CD4-positive, CD25-positive, alpha-beta regulatory T cell (primary cell): ENCODE data around the gene RECQL5. TPM values are rescaled to one million over a fixed set of nuclear protein-coding genes. Genes with fewer than 3 reads are reported as not detected.
"Not testable (repeated sequence)": the region's sequence is repeated elsewhere in the genome, so short reads cannot be mapped to it uniquely, and the experiment has no call there.

Experiments used
- ATAC-seq, 2 donors: fragments of 150-1000 bp; cut with Tn5 transposase; one replicate each; pipeline ENCODE4 v1.10.0; 2021; ENCODE audit warnings: low read depth in 2 of 2, moderate number of reproducible peaks in 2 of 2, moderate library complexity in 1 of 2
- DNase-seq, 3 donors: peaks; one replicate each; pipeline versions ENCODE4 v3.0.0 to v3.0.0-alpha.2; 2012 to 2022; ENCODE audit warnings: mixed read lengths in 1 of 3
- H3K27ac ChIP-seq: one replicate; pipeline ENCODE4 v1.7.0; 2013; ENCODE audit warnings: mild to moderate bottlenecking, low read length; ENCODE audit not compliant: insufficient read depth, poor library complexity, severe bottlenecking
- H3K27me3 ChIP-seq: one replicate; pipeline ENCODE4 v1.7.0; 2013; ENCODE audit warnings: low read length; ENCODE audit not compliant: control insufficient read depth, insufficient read depth
- H3K36me3 ChIP-seq: one replicate; pipeline ENCODE4 v1.7.0; 2013; ENCODE audit warnings: mild to moderate bottlenecking, low read length, moderate library complexity; ENCODE audit not compliant: control insufficient read depth, insufficient read depth
- H3K4me1 ChIP-seq: 2 replicates; pipeline ENCODE4 v1.7.0; 2013; ENCODE audit warnings: mild to moderate bottlenecking, low read length; ENCODE audit not compliant: insufficient read depth, control insufficient read depth, poor library complexity, severe bottlenecking
- H3K4me3 ChIP-seq: one replicate; pipeline ENCODE4 v1.7.0; 2013; ENCODE audit warnings: low read depth, mild to moderate bottlenecking, low read length, moderate library complexity
- H3K9me3 ChIP-seq, 2 experiments: 1 replicate in 1 of 2; 2 replicates in 1 of 2; pipeline ENCODE4 v1.7.0; 2013; ENCODE audit warnings: low read length in 2 of 2, mild to moderate bottlenecking in 1 of 2, moderate library complexity in 1 of 2; ENCODE audit not compliant: control insufficient read depth in 2 of 2
- H3K27ac Mint-ChIP-seq, 3 donors: one replicate each; pipeline ENCODE4 v1.8.0; 2020 to 2022; ENCODE audit warnings: mild to moderate bottlenecking in 3 of 3, mixed read lengths in 3 of 3, moderate library complexity in 2 of 3
- H3K27me3 Mint-ChIP-seq: one replicate; pipeline ENCODE4 v1.8.0; 2022; ENCODE audit warnings: mild to moderate bottlenecking, mixed read lengths
- H3K36me3 Mint-ChIP-seq: one replicate; pipeline ENCODE4 v1.8.0; 2020; ENCODE audit warnings: mixed read lengths
- H3K4me1 Mint-ChIP-seq, 4 donors: one replicate each; pipeline ENCODE4 v1.8.0; 2020 to 2022; ENCODE audit warnings: mixed read lengths in 4 of 4, mild to moderate bottlenecking in 1 of 4
- H3K4me3 Mint-ChIP-seq, 4 donors: one replicate each; pipeline ENCODE4 v1.8.0; 2020 to 2022; ENCODE audit warnings: mild to moderate bottlenecking in 4 of 4, mixed read lengths in 4 of 4, moderate library complexity in 3 of 4
- H3K9me3 Mint-ChIP-seq, 7 donors: one replicate each; pipeline ENCODE4 v1.8.0; 2020 to 2022; ENCODE audit warnings: mixed read lengths in 7 of 7, mild to moderate bottlenecking in 3 of 7, moderate library complexity in 2 of 7
- polyA plus RNA-seq, 4 donors: library from polyadenylated mRNA; unstranded; fragments of 300-500 nt; fragmentation: Illumina TruSeq; gene quantifications; one replicate each; pipeline ENCODE4 v1.2.3, GENCODE V29; 2021
- total RNA-seq: library from RNA; stranded (reverse); gene quantifications from one replicate; pipeline ENCODE4 v1.2.3, GENCODE V29; 2022

The RECQL5 gene
- total and polyA plus RNA-seq, 5 donors from 2014 or later: 8.7 to 25.5 (median 13.2) TPM

DNA sequence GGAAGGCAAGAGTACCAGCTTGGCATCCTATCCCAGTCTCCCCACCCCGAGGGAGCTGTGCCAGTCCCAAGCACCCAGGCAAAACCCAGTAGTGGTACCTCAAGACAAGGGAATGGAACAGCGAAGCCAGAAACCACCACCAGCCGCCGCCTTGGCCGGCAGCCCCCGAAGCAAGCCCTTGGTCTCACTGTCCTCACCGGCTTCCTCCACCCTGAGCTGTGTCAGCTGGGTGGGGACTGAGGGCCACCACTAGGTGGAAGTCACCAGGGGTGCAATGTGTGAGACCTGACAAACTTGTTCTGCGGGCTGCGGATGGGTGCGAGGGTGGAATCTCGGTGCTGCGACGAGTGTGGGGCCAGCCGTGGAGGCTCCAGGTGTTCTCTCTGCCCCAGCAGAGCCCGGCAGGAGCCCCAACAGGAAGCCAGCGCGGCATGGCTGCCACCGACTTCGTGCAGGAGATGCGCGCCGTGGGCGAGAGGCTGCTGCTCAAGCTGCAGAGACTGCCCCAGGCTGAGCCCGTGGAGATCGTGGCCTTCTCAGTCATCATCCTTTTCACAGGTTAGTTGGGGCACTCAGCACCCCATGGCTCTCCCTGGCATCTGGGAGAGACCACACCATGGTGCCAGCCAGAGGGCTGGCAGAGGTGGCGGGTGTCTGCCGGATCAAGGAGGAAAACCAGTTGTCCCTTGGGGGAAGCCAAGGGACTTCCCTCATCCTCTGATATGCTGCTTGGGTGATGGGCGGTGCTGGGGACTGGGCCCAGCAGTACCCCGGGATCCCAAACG is 27.0 kb downstream of the RECQL5 start:
- H3K9me3 Mint-ChIP-seq: peaks cover 0 to 1% (median 0%) of the 10 kb centered on the region in 7 donors
- H3K4me1 Mint-ChIP-seq: no peaks in the 10 kb centered on the region
- H3K27ac Mint-ChIP-seq: no peak overlapping the region
- DNase-seq (no peak), ATAC-seq (no peak)
- peaks cover 4% of the 10 kb centered on the region for H3K36me3 Mint-ChIP-seq
- Histone ChIP-seq H3K4me3 (no peak overlapping the region), H3K27ac (no peak overlapping the region), H3K27me3 (no peaks in the 10 kb centered on the region), H3K36me3 (no peaks in the 10 kb centered on the region), H3K9me3 (no peaks in the 10 kb centered on the region), H3K4me1 (no peaks in the 10 kb centered on the region)
- no peaks in the 10 kb centered on the region for H3K27me3 Mint-ChIP-seq
- no peak overlapping the region for H3K4me3 Mint-ChIP-seq

DNA sequence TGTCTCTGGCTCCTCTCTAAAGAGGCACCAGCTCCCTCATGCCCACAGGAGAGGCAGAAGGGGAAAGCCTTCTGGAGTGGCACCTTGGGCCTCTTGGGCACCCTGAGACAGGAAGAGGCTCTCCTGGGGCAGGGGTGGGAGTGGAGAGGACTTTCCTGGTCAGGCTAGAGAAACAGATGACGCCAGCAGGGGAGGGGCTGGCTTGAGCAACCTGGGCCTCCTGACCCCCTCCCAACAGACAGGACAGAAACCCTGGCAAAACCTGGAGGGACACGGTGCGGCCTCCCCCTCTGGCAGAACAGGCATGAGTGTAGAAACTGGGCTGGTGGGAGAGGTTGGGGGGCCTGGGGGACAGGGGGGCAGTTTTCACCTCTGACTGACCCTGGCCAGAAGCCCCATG is 27.6 kb downstream of the RECQL5 start:
- H3K9me3 Mint-ChIP-seq: peaks cover 0 to 1% (median 0%) of the 10 kb centered on the region in 7 donors
- Histone ChIP-seq H3K4me1 (no peaks in the 10 kb centered on the region), H3K9me3 (no peaks in the 10 kb centered on the region), H3K4me3 (no peak overlapping the region), H3K36me3 (no peaks in the 10 kb centered on the region), H3K27me3 (no peaks in the 10 kb centered on the region), H3K27ac (no peak overlapping the region)
- H3K27ac Mint-ChIP-seq: no peak overlapping the region
- DNase-seq (no peak), ATAC-seq (no peak)
- no peak overlapping the region for H3K4me3 Mint-ChIP-seq
- H3K4me1 Mint-ChIP-seq: no peaks in the 10 kb centered on the region
- H3K27me3 Mint-ChIP-seq: no peaks in the 10 kb centered on the region
- peaks cover 4% of the 10 kb centered on the region for H3K36me3 Mint-ChIP-seq

- no peaks in the 10 kb centered on the region for H3K9me3 ChIP-seq
- DNase-seq: no peak
- Mint-ChIP-seq H3K27me3 (no peaks in the 10 kb centered on the region), H3K9me3 (no peaks in the 10 kb centered on the region), H3K4me1 (peaks cover 0 to 1% (median under 1%) of the 10 kb centered on the region in 4 donors), H3K36me3 (peaks cover 4% of the 10 kb centered on the region), H3K4me3 (no peak overlapping the region), H3K27ac (no peak overlapping the region)
- no peaks in the 10 kb centered on the region for H3K4me1 ChIP-seq
- no peaks in the 10 kb centered on the region for H3K27me3 ChIP-seq
- H3K36me3 ChIP-seq: no peaks in the 10 kb centered on the region
- H3K27ac ChIP-seq: no peak overlapping the region
- ATAC-seq: no peak
- H3K4me3 ChIP-seq: no peak overlapping the region
Measured at GRCh38 chr17:75638893-75639292, 28.1 kb downstream of the RECQL5 start.

- H3K27me3 Mint-ChIP-seq, H3K9me3 Mint-ChIP-seq, DNase-seq, H3K4me3 Mint-ChIP-seq, H3K4me3 ChIP-seq, ATAC-seq, H3K9me3 ChIP-seq, H3K27ac Mint-ChIP-seq, H3K27ac ChIP-seq, H3K36me3 ChIP-seq, H3K36me3 Mint-ChIP-seq, H3K4me1 Mint-ChIP-seq, H3K4me1 ChIP-seq, H3K27me3 ChIP-seq: not testable (repeated sequence)
Measured at GRCh38 chr17:75638039-75638438, 28.9 kb downstream of the RECQL5 start.

- no peaks in the 10 kb centered on the region for H3K9me3 Mint-ChIP-seq
- no peak for DNase-seq
- H3K36me3 Mint-ChIP-seq: peaks cover 4% of the 10 kb centered on the region
- H3K9me3 ChIP-seq: no peaks in the 10 kb centered on the region
- H3K36me3 ChIP-seq: no peaks in the 10 kb centered on the region
- H3K4me3 ChIP-seq: no peak overlapping the region
- no peak for ATAC-seq
- H3K27ac Mint-ChIP-seq: no peak overlapping the region
- H3K27me3 ChIP-seq: no peaks in the 10 kb centered on the region
- peaks cover 0 to 5% (median 1%) of the 10 kb centered on the region in 4 donors for H3K4me1 Mint-ChIP-seq
- no peaks in the 10 kb centered on the region for H3K27me3 Mint-ChIP-seq
- no peak overlapping the region for H3K27ac ChIP-seq
- no peak overlapping the region for H3K4me3 Mint-ChIP-seq
- H3K4me1 ChIP-seq: peaks cover 10% of the 10 kb centered on the region
Measured at GRCh38 chr17:75637551-75637950, 29.4 kb downstream of the RECQL5 start.

DNA sequence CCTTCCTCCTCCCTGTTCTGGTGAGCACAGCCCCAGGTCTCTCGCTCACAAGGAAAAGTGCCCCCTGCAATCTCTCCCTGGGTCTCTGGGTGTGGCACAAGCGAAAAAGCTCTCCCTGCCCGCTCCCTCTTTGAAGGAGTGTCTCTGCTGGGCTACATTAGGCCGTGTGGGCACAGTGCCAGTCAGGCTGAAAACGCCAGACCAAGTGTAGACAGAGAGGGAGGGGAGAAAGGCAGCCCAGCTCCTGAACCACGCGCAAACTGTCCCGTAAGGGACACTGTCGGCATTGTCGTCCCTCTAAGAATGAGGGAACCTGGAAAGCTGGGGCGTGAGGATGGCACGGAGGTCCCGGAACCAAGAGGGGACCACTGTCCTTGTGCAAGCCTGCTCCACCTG is 29.8 kb downstream of the RECQL5 start:
- no peaks in the 10 kb centered on the region for H3K27me3 ChIP-seq
- H3K36me3 ChIP-seq: no peaks in the 10 kb centered on the region
- no peaks in the 10 kb centered on the region for H3K9me3 ChIP-seq
- Mint-ChIP-seq H3K36me3 (peaks cover 4% of the 10 kb centered on the region), H3K27me3 (no peaks in the 10 kb centered on the region), H3K27ac (no peak overlapping the region), H3K4me3 (no peak overlapping the region), H3K9me3 (no peaks in the 10 kb centered on the region), H3K4me1 (peaks cover 0 to 5% (median 1%) of the 10 kb centered on the region in 4 donors)
- no peak overlapping the region for H3K27ac ChIP-seq
- ATAC-seq (no peak), DNase-seq (no peak)
- peaks cover 10% of the 10 kb centered on the region for H3K4me1 ChIP-seq
- no peak overlapping the region for H3K4me3 ChIP-seq

DNA sequence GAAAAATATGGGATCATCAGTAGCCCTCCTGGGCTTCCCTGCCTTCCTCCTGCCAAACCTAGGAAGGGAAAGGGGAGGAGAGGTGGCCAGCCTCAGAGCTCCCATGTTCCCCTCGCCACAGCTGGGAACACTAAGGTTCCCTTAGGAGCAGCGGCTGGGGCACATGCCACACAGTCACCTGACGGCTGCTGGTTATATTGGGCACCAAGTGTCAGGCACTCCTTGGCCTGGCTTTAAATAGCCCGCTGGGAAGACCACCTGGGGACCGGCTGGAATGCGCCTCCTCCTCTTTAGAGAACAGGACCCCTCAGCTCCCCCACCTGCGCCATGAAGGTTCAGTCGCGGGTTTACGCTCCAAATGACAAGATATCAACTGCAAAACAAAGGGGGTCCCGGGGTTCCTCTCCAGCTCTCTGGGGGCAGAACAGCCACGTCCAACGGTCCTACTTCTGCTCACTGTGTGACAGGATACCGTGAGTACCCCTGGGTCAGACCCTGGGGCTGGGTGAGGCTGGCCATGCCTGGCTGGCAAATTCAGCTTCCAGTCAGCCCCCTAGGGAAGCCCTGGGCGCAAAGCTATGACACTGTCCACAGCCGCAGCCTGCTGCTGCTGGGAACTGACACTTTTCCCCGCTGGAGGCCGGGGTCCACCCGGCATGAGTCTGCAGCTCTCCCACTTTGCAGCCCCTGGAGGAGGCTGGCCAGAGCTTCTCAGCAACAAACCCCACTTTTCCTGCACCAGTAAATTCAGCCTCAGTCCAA is 30.4 kb downstream of the RECQL5 start:
- Mint-ChIP-seq H3K27ac (peak overlapping the region in 1 of 3 donors; percentile 83), H3K4me3 (no peak overlapping the region)

More for the DNA sequence above, 30.4 kb downstream of the RECQL5 start:
- no peaks in the 10 kb centered on the region for H3K36me3 Mint-ChIP-seq
- peaks cover 0 to 5% (median 1%) of the 10 kb centered on the region in 4 donors for H3K4me1 Mint-ChIP-seq
- Histone ChIP-seq H3K4me3 (no peak overlapping the region), H3K4me1 (peaks cover 10% of the 10 kb centered on the region), H3K27me3 (no peaks in the 10 kb centered on the region), H3K27ac (no peak overlapping the region), H3K9me3 (no peaks in the 10 kb centered on the region), H3K36me3 (no peaks in the 10 kb centered on the region)
- no peak for ATAC-seq
- DNase-seq: no peak
- H3K27me3 Mint-ChIP-seq: no peaks in the 10 kb centered on the region
- H3K9me3 Mint-ChIP-seq: no peaks in the 10 kb centered on the region
